GM12878 (cell line): ENCODE measurements around the gene CCR5AS.
A peak's percentile ranks its signal among the peaks of the same experiment; 100 is the strongest.

Source experiments
- BHLHE40 ChIP-seq, 2 experiments: fragments of 450-650 bp in 1 of 2; IDR thresholded peaks; 2 replicates each; pipeline ENCODE4 v1.6.1; 2011 to 2017; ENCODE audit warnings: low read depth in 2 of 2, borderline replicate concordance in 1 of 2, improper control_type of control experiment in 1 of 2, low read length in 1 of 2, mild to moderate bottlenecking in 1 of 2
- BRCA1 ChIP-seq: IDR thresholded peaks from 2 replicates; pipeline ENCODE4 v1.6.1; 2011; ENCODE audit warnings: low read depth, low read length, improper control_type of control experiment
- CEBPB ChIP-seq, 2 experiments: fragments of 150-350 bp in 1 of 2; IDR thresholded peaks; 2 replicates each; pipeline ENCODE4 v1.6.1; 2012 to 2014; ENCODE audit warnings: low read depth in 2 of 2, low read length in 2 of 2, borderline replicate concordance in 1 of 2, inconsistent platforms in 1 of 2
- CREB1 ChIP-seq: IDR thresholded peaks from 2 replicates; pipeline ENCODE4 v1.6.1; 2012; ENCODE audit warnings: low read depth, mild to moderate bottlenecking, inconsistent platforms
- CREM ChIP-seq: IDR thresholded peaks from 2 replicates; pipeline ENCODE4 v1.6.1; 2014; ENCODE audit warnings: antibody characterized with exemption, low read depth
- DPF2 ChIP-seq: fragments of 450-650 bp; IDR thresholded peaks from 2 replicates; pipeline ENCODE4 v1.6.1; 2017; ENCODE audit warnings: mild to moderate bottlenecking
- EED ChIP-seq: sonication (generic); IDR thresholded peaks from 2 replicates; pipeline ENCODE4 v1.6.1; 2016; ENCODE audit warnings: antibody characterized with exemption, low read depth
- EP300 ChIP-seq, 2 experiments: fragments of 150-350 bp in 1 of 2; IDR thresholded peaks; 2 replicates each; pipeline ENCODE4 v1.6.1; 2011 to 2012; ENCODE audit warnings: low read depth in 2 of 2, low read length in 2 of 2, borderline replicate concordance in 1 of 2, improper control_type of control experiment in 1 of 2, inconsistent platforms in 1 of 2; ENCODE audit not compliant: control insufficient read depth in 1 of 2
- HDAC2 ChIP-seq: fragments of 200-600 bp; sonication (generic); IDR thresholded peaks from 2 replicates; pipeline ENCODE4 v1.6.1; 2017
- IRF4 ChIP-seq: IDR thresholded peaks from 2 replicates; pipeline ENCODE4 v1.6.1; 2011; ENCODE audit warnings: low read depth, low read length
- JUND ChIP-seq: IDR thresholded peaks from 2 replicates; pipeline ENCODE4 v1.6.1; 2012; ENCODE audit warnings: low read depth, mild to moderate bottlenecking, low read length, improper control_type of control experiment, moderate library complexity
- MTA2 ChIP-seq: fragments of 450-650 bp; IDR thresholded peaks from 2 replicates; pipeline ENCODE4 v1.6.1; 2016; ENCODE audit warnings: low read depth, mild to moderate bottlenecking, moderate library complexity
- NFXL1 ChIP-seq: fragments of 450-650 bp; IDR thresholded peaks from 2 replicates; pipeline ENCODE4 v1.6.1; 2017; ENCODE audit warnings: antibody characterized with exemption, mild to moderate bottlenecking, borderline replicate concordance
- PKNOX1 ChIP-seq: fragments of 450-650 bp; IDR thresholded peaks from 2 replicates; pipeline ENCODE4 v1.6.1; 2016; ENCODE audit warnings: mild to moderate bottlenecking
- POU2F2 ChIP-seq: IDR thresholded peaks from 3 replicates; pipeline ENCODE4 v1.6.1; 2011; ENCODE audit warnings: low read depth, mild to moderate bottlenecking, low read length, borderline replicate concordance
- RAD21 ChIP-seq: IDR thresholded peaks from 2 replicates; pipeline ENCODE4 v1.6.1; 2011; ENCODE audit warnings: mild to moderate bottlenecking, low read depth, low read length, moderate library complexity; ENCODE audit not compliant: insufficient read depth
- SMAD1 ChIP-seq: fragments of 450-650 bp; IDR thresholded peaks from 2 replicates; pipeline ENCODE4 v1.6.1; 2018; ENCODE audit warnings: mild to moderate bottlenecking, low read depth; ENCODE audit not compliant: partially characterized antibody
- SRF ChIP-seq, 2 experiments: IDR thresholded peaks; 2 replicates each; pipeline ENCODE4 v1.6.1; 2011; ENCODE audit warnings: low read depth in 2 of 2, low read length in 2 of 2, mild to moderate bottlenecking in 1 of 2, moderate library complexity in 1 of 2
- SUPT20H ChIP-seq: IDR thresholded peaks from 2 replicates; pipeline ENCODE4 v1.6.1; 2011; ENCODE audit warnings: low read depth, mild to moderate bottlenecking, low read length, moderate library complexity, borderline replicate concordance; ENCODE audit not compliant: control insufficient read depth
- WRNIP1 ChIP-seq: IDR thresholded peaks from 2 replicates; pipeline ENCODE4 v1.6.1; 2011; ENCODE audit warnings: low read depth, low read length, improper control_type of control experiment, borderline replicate concordance
- TF ChIP-seq, protein P1 (sequence below): fragments of 450-650 bp; conservative IDR thresholded peaks from 2 replicates; pipeline ENCODE4 v1.6.1; 2017; ENCODE audit warnings: mild to moderate bottlenecking, moderate library complexity

Gene CCR5AS

DNA sequence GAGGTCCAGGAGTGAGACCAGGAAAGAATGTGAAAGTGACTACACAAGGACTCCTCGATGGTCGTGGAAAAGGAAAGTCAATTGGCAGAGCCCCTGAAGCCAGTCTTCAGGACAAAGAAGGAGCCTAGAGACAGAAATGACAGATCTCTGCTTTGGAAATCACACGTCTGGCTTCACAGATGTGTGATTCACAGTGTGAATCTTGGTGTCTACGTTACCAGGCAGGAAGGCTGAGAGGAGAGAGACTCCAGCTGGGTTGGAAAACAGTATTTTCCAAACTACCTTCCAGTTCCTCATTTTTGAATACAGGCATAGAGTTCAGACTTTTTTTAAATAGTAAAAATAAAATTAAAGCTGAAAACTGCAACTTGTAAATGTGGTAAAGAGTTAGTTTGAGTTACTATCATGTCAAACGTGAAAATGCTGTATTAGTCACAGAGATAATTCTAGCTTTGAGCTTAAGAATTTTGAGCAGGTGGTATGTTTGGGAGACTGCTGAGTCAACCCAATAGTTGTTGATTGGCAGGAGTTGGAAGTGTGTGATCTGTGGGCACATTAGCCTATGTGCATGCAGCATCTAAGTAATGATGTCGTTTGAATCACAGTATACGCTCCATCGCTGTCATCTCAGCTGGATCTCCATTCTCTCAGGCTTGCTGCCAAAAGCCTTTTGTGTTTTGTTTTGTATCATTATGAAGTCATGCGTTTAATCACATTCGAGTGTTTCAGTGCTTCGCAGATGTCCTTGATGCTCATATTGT lies 47.0 kb downstream of the CCR5AS start (continued):
- TF ChIP-seq DPF2 (0 out of 2 replicates have a peak, but pooled peaks have one; percentile 23), EED (peak; percentile 82), NFXL1 (no peak), IRF4 (peak; percentile 83), PKNOX1 (peak; percentile 90), BHLHE40 (IDR thresholded peaks at IDR 0.05; ENCODE audit: borderline replicate concordance in 1 of 2, low read depth in 2 of 2, low read length in 1 of 2) (0 out of 4 replicates have a peak, but pooled peaks of 1 of the 2 experiments have one; percentile 7), RAD21 (no peak), CREM (peak; percentile 51), BRCA1 (no peak), POU2F2 (peak; percentile 59; the same call in 1 of the 3 replicates), CEBPB (IDR thresholded peaks at IDR 0.05; ENCODE audit: borderline replicate concordance in 1 of 2, low read depth in 2 of 2, low read length in 2 of 2) (no peak), MTA2 (peak; percentile 57), SRF (IDR thresholded peaks at IDR 0.05; ENCODE audit: low read depth in 2 of 2, low read length in 2 of 2) (peak in 1 of 2 experiments; percentile 21; a peak in 1 of 4 replicates), EP300 (IDR thresholded peaks at IDR 0.05; ENCODE audit: borderline replicate concordance in 1 of 2, control insufficient read depth in 1 of 2, low read depth in 2 of 2, low read length in 2 of 2) (peak; percentile 25 to 42; a peak in 1 of 4 replicates), CREB1 (peak; percentile 65), JUND (no peak), SMAD1 (no peak), WRNIP1 (no peak), SUPT20H (no peak), HDAC2 (no peak)
- TF ChIP-seq, protein P1, sequence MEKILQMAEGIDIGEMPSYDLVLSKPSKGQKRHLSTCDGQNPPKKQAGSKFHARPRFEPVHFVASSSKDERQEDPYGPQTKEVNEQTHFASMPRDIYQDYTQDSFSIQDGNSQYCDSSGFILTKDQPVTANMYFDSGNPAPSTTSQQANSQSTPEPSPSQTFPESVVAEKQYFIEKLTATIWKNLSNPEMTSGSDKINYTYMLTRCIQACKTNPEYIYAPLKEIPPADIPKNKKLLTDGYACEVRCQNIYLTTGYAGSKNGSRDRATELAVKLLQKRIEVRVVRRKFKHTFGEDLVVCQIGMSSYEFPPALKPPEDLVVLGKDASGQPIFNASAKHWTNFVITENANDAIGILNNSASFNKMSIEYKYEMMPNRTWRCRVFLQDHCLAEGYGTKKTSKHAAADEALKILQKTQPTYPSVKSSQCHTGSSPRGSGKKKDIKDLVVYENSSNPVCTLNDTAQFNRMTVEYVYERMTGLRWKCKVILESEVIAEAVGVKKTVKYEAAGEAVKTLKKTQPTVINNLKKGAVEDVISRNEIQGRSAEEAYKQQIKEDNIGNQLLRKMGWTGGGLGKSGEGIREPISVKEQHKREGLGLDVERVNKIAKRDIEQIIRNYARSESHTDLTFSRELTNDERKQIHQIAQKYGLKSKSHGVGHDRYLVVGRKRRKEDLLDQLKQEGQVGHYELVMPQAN: no peak
